K562 (cell line): Measurements from ENCODE around the gene ABCC5. TPM values are rescaled to one million over a fixed set of nuclear protein-coding genes. Genes with fewer than 3 reads are reported as not detected.

Experiments used
- BCOR ChIP-seq: fragments of 450-650 bp; IDR thresholded peaks from 2 replicates; pipeline ENCODE4 v1.6.1; 2016
- BRD4 ChIP-seq: fragments of 200-600 bp; sonication (generic); IDR thresholded peaks from 2 replicates; pipeline ENCODE4 v1.6.1; 2017; ENCODE audit warnings: inconsistent platforms
- EHMT2 ChIP-seq: fragments of 450-650 bp; IDR thresholded peaks from 2 replicates; pipeline ENCODE4 v1.6.1; 2018; ENCODE audit warnings: antibody characterized with exemption
- ETV6 ChIP-seq, 3 experiments: fragments of 150-350 bp in 1 of 3; sonication (generic) in 1 of 3; formaldehyde crosslinking in 1 of 3; IDR thresholded peaks; 2 replicates each; pipeline versions ENCODE4 v1.6.1 to v1.8.0; 2014 to 2022; ENCODE audit warnings: borderline replicate concordance in 2 of 3, low read depth in 2 of 3, antibody characterized with exemption in 1 of 3, low read length in 1 of 3, mild to moderate bottlenecking in 1 of 3, missing genetic modification reagents in 1 of 3
- GABPB2 ChIP-seq: fragments of 250-450 bp; sonication (Bioruptor Pico); conservative IDR thresholded peaks from 2 replicates; pipeline ENCODE4 v1.5.1; 2021; ENCODE audit warnings: mild to moderate bottlenecking
- MIER1 ChIP-seq: fragments of 450-650 bp; IDR thresholded peaks from 2 replicates; pipeline ENCODE4 v1.6.1; 2016; ENCODE audit warnings: antibody characterized with exemption, mild to moderate bottlenecking, low read depth
- MTA1 ChIP-seq: fragments of 450-650 bp; IDR thresholded peaks from 2 replicates; pipeline ENCODE4 v1.6.1; 2017; ENCODE audit warnings: borderline replicate concordance
- MXI1 ChIP-seq: IDR thresholded peaks from 2 replicates; pipeline ENCODE4 v1.6.1; 2011; ENCODE audit warnings: low read depth, mild to moderate bottlenecking, improper control_type of control experiment, low read length
- NFXL1 ChIP-seq: fragments of 450-650 bp; formaldehyde crosslinking; IDR thresholded peaks from 2 replicates; pipeline ENCODE4 v1.4.0; 2021; ENCODE audit warnings: mild to moderate bottlenecking
- SOX6 ChIP-seq: fragments of 450-650 bp; IDR thresholded peaks from 2 replicates; pipeline ENCODE4 v1.6.1; 2014; ENCODE audit warnings: mild to moderate bottlenecking
- SP1 ChIP-seq: sonication (generic); formaldehyde crosslinking; IDR thresholded peaks from 2 replicates; pipeline ENCODE4 v1.8.1; 2022; ENCODE audit warnings: mild to moderate bottlenecking, missing genetic modification reagents
- STAG1 ChIP-seq: sonication (generic); formaldehyde crosslinking; IDR thresholded peaks from 2 replicates; pipeline ENCODE4 v1.5.0; 2020; ENCODE audit warnings: missing genetic modification reagents, borderline replicate concordance
- SUPT5H ChIP-seq: fragments of 450-650 bp; IDR thresholded peaks from 2 replicates; pipeline ENCODE4 v1.6.1; 2016
- TOE1 ChIP-seq, 2 experiments: fragments of 450-650 bp in 1 of 2; sonication (generic) in 1 of 2; formaldehyde crosslinking in 1 of 2; IDR thresholded peaks; 2 replicates each; pipeline versions ENCODE4 v1.7.1 to v1.8.0; 2016 to 2022; ENCODE audit warnings: borderline replicate concordance in 2 of 2, mild to moderate bottlenecking in 2 of 2, antibody characterized with exemption in 1 of 2, inconsistent platforms in 1 of 2, low read depth in 1 of 2, missing genetic modification reagents in 1 of 2, moderate library complexity in 1 of 2
- U2AF1 ChIP-seq: fragments of 200-400 bp; formaldehyde crosslinking; optimal IDR thresholded peaks from 2 replicates; pipeline ENCODE3; 2017; ENCODE audit warnings: mild to moderate bottlenecking, low read depth, low read length, moderate library complexity
- ZBTB17 ChIP-seq: fragments of 450-650 bp; formaldehyde crosslinking; IDR thresholded peaks from 2 replicates; pipeline ENCODE4 v1.4.0; 2020; ENCODE audit warnings: mild to moderate bottlenecking
- ZFP36 ChIP-seq: fragments of 150-350 bp; IDR thresholded peaks from 2 replicates; pipeline ENCODE4 v1.6.1; 2018; ENCODE audit warnings: low read length, low read depth; ENCODE audit not compliant: partially characterized antibody
- ZNF384 ChIP-seq: IDR thresholded peaks from 2 replicates; pipeline ENCODE4 v1.6.1; 2012; ENCODE audit warnings: low read depth, low read length, improper control_type of control experiment
- ZNF589 ChIP-seq: fragments of 200-800 bp; sonication (Bioruptor generic); IDR thresholded peaks from 2 replicates; pipeline ENCODE4 v1.6.1; 2016; ENCODE audit warnings: low read depth, missing genetic modification characterization, missing compliant biosample characterization
- ZNF668 ChIP-seq: fragments of 250-450 bp; sonication (Bioruptor Pico); IDR thresholded peaks from 2 replicates; pipeline ENCODE4 v1.8.0; 2022; ENCODE audit warnings: mild to moderate bottlenecking, inconsistent platforms
- ZNF76 ChIP-seq: fragments of 250-450 bp; sonication (Bioruptor Pico); IDR thresholded peaks from 2 replicates; pipeline ENCODE4 v1.4.0; 2020; ENCODE audit warnings: mild to moderate bottlenecking, moderate library complexity, borderline replicate concordance
- ZNF764 ChIP-seq: fragments of 250-450 bp; sonication (Bioruptor Pico); IDR thresholded peaks from 2 replicates; pipeline ENCODE4 v1.4.0; 2020; ENCODE audit warnings: low read depth, mild to moderate bottlenecking, moderate library complexity
- ZZZ3 ChIP-seq: fragments of 450-650 bp; IDR thresholded peaks from 2 replicates; pipeline ENCODE4 v1.6.1; 2016; ENCODE audit warnings: antibody characterized with exemption, mild to moderate bottlenecking, moderate library complexity
- polyA plus RNA-seq, 8 experiments: library from polyadenylated mRNA; depleted of rRNA in 4 of 8; stranded (reverse) in 5 of 8; unstranded in 3 of 8; fragments of >200 nt; fragmentation: Nextera tagmentation in 2 of 8; fragmentation: Illumina TruSeq in 1 of 8; extraction: Ambion mirVana in 2 of 8; extraction: Trizol in 1 of 8; gene quantifications; 2 replicates each; pipeline versions ENCODE4 v1.2.1 to v1.2.3, GENCODE V29; 2011 to 2014; ENCODE audit warnings: inconsistent platforms in 1 of 8, missing spikeins in 1 of 8
- total RNA-seq, 7 experiments: library from RNA; depleted of rRNA in 6 of 7; stranded (reverse); fragments of >200 nt in 6 of 7; fragmentation: Illumina TruSeq in 2 of 7; extraction: Trizol in 2 of 7; gene quantifications; 2 replicates each; pipeline versions ENCODE4 v1.2.1 to v1.2.3, GENCODE V29; 2011 to 2021; ENCODE audit warnings: low replicate concordance in 1 of 7
- TF ChIP-seq, protein P1 (sequence below): fragments of 450-650 bp; formaldehyde crosslinking; conservative IDR thresholded peaks from 2 replicates; pipeline ENCODE4 v1.4.0; 2022; ENCODE audit warnings: mild to moderate bottlenecking, missing genetic modification characterization
- TF ChIP-seq, protein P2 (sequence below): sonication (generic); formaldehyde crosslinking; IDR thresholded peaks from 2 replicates; pipeline ENCODE4 v1.8.0; 2023; ENCODE audit warnings: mild to moderate bottlenecking, missing genetic modification reagents

Gene ABCC5
- total and polyA plus RNA-seq, 9 of the 15 experiments (the other 6 are each of a cell fraction or from before 2014, with no cell fraction given), result 22.0 to 53.0 (median 41.9) TPM

- TF ChIP-seq SUPT5H, result peak; percentile 84
- TF ChIP-seq STAG1 (CRISPR knock-in tag), result no peak
- TF ChIP-seq U2AF1, result no peak
- peak; percentile 97 for TF ChIP-seq ZBTB17 (CRISPR knock-in tag)
- no peak for TF ChIP-seq BRD4
- no peak for TF ChIP-seq ETV6 (IDR thresholded peaks at IDR 0.05; ENCODE audit: borderline replicate concordance in 1 of 2, low read depth in 2 of 2, low read length in 1 of 2)
- TF ChIP-seq ETV6 (CRISPR knock-in tag; IDR thresholded peaks at IDR 0.05; ENCODE audit: borderline replicate concordance), result no peak
- TF ChIP-seq ZZZ3, result no peak
- TF ChIP-seq TOE1 (IDR thresholded peaks at IDR 0.05; ENCODE audit: borderline replicate concordance), result no peak
- 0 out of 2 replicates have a peak, but pooled peaks have one; percentile 1 for TF ChIP-seq TOE1 (CRISPR knock-in tag; IDR thresholded peaks at IDR 0.05; ENCODE audit: borderline replicate concordance, low read depth)
- no peak for TF ChIP-seq EHMT2
- peak; percentile 81 for TF ChIP-seq SOX6
- peak; percentile 65 for TF ChIP-seq BCOR
- TF ChIP-seq ZNF764 (CRISPR knock-in tag), result no peak
- no peak for TF ChIP-seq MTA1
- TF ChIP-seq SP1 (CRISPR knock-in tag), result peak; percentile 82
- no peak for TF ChIP-seq GABPB2 (CRISPR knock-in tag)
- TF ChIP-seq, protein P1, sequence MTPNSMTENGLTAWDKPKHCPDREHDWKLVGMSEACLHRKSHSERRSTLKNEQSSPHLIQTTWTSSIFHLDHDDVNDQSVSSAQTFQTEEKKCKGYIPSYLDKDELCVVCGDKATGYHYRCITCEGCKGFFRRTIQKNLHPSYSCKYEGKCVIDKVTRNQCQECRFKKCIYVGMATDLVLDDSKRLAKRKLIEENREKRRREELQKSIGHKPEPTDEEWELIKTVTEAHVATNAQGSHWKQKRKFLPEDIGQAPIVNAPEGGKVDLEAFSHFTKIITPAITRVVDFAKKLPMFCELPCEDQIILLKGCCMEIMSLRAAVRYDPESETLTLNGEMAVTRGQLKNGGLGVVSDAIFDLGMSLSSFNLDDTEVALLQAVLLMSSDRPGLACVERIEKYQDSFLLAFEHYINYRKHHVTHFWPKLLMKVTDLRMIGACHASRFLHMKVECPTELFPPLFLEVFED (CRISPR knock-in tag), result no peak
- TF ChIP-seq, protein P2, sequence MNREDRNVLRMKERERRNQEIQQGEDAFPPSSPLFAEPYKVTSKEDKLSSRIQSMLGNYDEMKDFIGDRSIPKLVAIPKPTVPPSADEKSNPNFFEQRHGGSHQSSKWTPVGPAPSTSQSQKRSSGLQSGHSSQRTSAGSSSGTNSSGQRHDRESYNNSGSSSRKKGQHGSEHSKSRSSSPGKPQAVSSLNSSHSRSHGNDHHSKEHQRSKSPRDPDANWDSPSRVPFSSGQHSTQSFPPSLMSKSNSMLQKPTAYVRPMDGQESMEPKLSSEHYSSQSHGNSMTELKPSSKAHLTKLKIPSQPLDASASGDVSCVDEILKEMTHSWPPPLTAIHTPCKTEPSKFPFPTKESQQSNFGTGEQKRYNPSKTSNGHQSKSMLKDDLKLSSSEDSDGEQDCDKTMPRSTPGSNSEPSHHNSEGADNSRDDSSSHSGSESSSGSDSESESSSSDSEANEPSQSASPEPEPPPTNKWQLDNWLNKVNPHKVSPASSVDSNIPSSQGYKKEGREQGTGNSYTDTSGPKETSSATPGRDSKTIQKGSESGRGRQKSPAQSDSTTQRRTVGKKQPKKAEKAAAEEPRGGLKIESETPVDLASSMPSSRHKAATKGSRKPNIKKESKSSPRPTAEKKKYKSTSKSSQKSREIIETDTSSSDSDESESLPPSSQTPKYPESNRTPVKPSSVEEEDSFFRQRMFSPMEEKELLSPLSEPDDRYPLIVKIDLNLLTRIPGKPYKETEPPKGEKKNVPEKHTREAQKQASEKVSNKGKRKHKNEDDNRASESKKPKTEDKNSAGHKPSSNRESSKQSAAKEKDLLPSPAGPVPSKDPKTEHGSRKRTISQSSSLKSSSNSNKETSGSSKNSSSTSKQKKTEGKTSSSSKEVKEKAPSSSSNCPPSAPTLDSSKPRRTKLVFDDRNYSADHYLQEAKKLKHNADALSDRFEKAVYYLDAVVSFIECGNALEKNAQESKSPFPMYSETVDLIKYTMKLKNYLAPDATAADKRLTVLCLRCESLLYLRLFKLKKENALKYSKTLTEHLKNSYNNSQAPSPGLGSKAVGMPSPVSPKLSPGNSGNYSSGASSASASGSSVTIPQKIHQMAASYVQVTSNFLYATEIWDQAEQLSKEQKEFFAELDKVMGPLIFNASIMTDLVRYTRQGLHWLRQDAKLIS (CRISPR knock-in tag), result peak; percentile 73
- TF ChIP-seq ZFP36, result peak; percentile 2
- TF ChIP-seq ZNF76 (CRISPR knock-in tag), result no peak
- TF ChIP-seq ZNF668, result no peak
- TF ChIP-seq NFXL1 (CRISPR knock-in tag), result no peak
- TF ChIP-seq MXI1, result peak; percentile 44; the same call in 1 of the 2 replicates
- no peak for TF ChIP-seq ZNF589 (CRISPR knock-in tag)
- no peak; the same call in 1 of the 2 replicates for TF ChIP-seq ZNF384
- TF ChIP-seq MIER1, result no peak
These were observed at the start of gene ABCC5 (continued) for GRCh38 chr3:184017672-184018423.
